ENCODE measurements around the gene DENND5A.

- no peak for TF ChIP-seq POLR2A (IDR thresholded peaks at IDR 0.05; ENCODE audit: low read length)
- no peak for TF ChIP-seq GATA1 (IDR thresholded peaks at IDR 0.05; ENCODE audit: low read depth, low read length)
Observed at GRCh38 chr11:9280655-9281301, 15.6 kb upstream of the DENND5A start.
